ENCODE measurements around the gene GOLT1A.
A peak's percentile ranks its signal among the peaks of the same experiment; 100 is the strongest.

The GOLT1A gene

GRCh38 chr1:204161609-204162493, 51.9 kb downstream of the GOLT1A start:
- DNase-seq: no peak

GRCh38 chr1:204157962-204158361, 55.8 kb downstream of the GOLT1A start:
- DNase-seq: no peak

- DNase-seq: no peak
These were observed 57.9 kb downstream of the GOLT1A start for GRCh38 chr1:204155881-204156280.

GRCh38 chr1:204154568-204155255, 59.1 kb downstream of the GOLT1A start:
- no peak for DNase-seq

- no peak for DNase-seq
These were observed 60.1 kb downstream of the GOLT1A start for GRCh38 chr1:204153667-204154066.

- no peak for DNase-seq
These were observed 61.3 kb downstream of the GOLT1A start for GRCh38 chr1:204152310-204153044.

GRCh38 chr1:204151552-204152309, 62.1 kb downstream of the GOLT1A start, which contains the start of gene ETNK2:
ETNK2 (minus strand) TSS chr1:204152044; CDS start chr1:204151852, 192 bp downstream.
- peak in 26 of 56 donors; percentile 12 to 81 (median 36) for DNase-seq

GRCh38 chr1:204150702-204151551, 62.9 kb downstream of the GOLT1A start:
- DNase-seq: peak in 25 of 56 donors; percentile 9 to 64 (median 32)

GRCh38 chr1:204149635-204150565, 63.9 kb downstream of the GOLT1A start:
- DNase-seq: no peak

GRCh38 chr1:204149107-204149506, 64.7 kb downstream of the GOLT1A start:
- DNase-seq: no peak
